Measurements from ENCODE around the gene DDX4.

DNA sequence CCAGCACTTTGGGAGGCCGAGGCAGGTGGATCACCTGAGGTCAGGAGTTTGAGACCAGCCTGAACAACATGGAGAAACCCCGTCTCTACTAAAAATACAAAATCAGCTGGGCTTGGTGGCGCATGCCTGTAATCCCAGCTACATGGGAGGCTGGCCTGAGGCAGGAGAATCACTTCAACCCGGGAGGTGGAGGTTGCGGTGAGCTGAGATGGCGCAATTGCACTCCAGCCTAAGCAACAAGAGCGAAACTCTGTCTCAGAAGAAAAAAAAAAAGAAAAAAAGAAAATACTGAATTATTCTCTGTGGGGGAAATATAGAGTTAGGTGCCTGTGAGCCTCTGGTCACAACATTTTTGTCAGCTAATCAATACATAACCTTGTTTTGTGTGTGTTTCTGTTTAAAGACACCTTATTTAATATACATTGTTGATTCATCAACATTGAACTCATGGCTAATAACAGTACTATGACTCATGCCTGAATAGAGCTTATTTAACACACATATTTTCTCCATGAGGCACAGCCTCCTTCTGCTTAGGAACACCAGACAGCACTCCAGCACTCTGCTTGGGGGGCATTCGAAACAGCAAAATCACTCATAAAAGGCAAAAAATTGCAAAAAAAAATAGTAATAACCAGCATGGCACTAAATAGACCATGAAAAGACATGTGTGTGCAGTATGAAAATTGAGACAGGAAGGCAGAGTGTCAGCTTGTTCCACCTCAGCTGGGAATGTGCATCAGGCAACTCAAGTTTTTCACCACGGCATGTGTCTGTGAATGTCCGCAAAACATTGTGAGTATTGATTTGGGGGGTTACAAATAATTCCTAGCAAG lies 113.2 kb downstream of the DDX4 start, which contains the start of gene IL31RA:
- TF ChIP-seq, protein P1, sequence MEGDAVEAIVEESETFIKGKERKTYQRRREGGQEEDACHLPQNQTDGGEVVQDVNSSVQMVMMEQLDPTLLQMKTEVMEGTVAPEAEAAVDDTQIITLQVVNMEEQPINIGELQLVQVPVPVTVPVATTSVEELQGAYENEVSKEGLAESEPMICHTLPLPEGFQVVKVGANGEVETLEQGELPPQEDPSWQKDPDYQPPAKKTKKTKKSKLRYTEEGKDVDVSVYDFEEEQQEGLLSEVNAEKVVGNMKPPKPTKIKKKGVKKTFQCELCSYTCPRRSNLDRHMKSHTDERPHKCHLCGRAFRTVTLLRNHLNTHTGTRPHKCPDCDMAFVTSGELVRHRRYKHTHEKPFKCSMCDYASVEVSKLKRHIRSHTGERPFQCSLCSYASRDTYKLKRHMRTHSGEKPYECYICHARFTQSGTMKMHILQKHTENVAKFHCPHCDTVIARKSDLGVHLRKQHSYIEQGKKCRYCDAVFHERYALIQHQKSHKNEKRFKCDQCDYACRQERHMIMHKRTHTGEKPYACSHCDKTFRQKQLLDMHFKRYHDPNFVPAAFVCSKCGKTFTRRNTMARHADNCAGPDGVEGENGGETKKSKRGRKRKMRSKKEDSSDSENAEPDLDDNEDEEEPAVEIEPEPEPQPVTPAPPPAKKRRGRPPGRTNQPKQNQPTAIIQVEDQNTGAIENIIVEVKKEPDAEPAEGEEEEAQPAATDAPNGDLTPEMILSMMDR (IDR thresholded peaks at IDR 0.05) = no peak
- no peak for TF ChIP-seq POLR2A (IDR thresholded peaks at IDR 0.05)

All from thyroid gland (tissue), 4 donors.